Stimulated activated naive B cell treated with anti-CD40 and anti-IgM and Interleukin-4, amounts not matched to agents 10 μg/mL and 1 μg/mL and 100 μg/mL, for 72 hours (primary cell): ENCODE data around the gene TSPAN14.
A peak's percentile ranks its signal among the peaks of the same experiment; 100 is the strongest.

ENCODE experiments used
- ATAC-seq, 2 donors: fragments of 150-1000 bp; cut with Tn5 transposase; replicated peaks; 2 replicates each; pipeline ENCODE4 v1.10.0; 2021; ENCODE audit warnings: moderate library complexity in 1 of 2
- DNase-seq: peaks from one replicate; pipeline ENCODE4 v3.0.0; 2021
- H3K27ac Mint-ChIP-seq: one replicate; pipeline ENCODE4 v1.8.0; 2022; ENCODE audit warnings: mild to moderate bottlenecking, mixed read lengths
- H3K27me3 Mint-ChIP-seq, 2 donors: one replicate each; pipeline ENCODE4 v1.8.0; 2022; ENCODE audit warnings: mixed read lengths in 2 of 2
- H3K36me3 Mint-ChIP-seq, 2 donors: one replicate each; pipeline ENCODE4 v1.8.0; 2022; ENCODE audit warnings: mixed read lengths in 2 of 2, mild to moderate bottlenecking in 1 of 2
- H3K4me1 Mint-ChIP-seq, 2 donors: one replicate each; pipeline ENCODE4 v1.8.0; 2022; ENCODE audit warnings: mixed read lengths in 2 of 2, mild to moderate bottlenecking in 1 of 2
- H3K4me3 Mint-ChIP-seq, 2 donors: one replicate each; pipeline ENCODE4 v1.8.0; 2022; ENCODE audit warnings: mild to moderate bottlenecking in 2 of 2, mixed read lengths in 2 of 2, moderate library complexity in 1 of 2
- H3K9me3 Mint-ChIP-seq, 2 donors: one replicate each; pipeline ENCODE4 v1.8.0; 2022; ENCODE audit warnings: mixed read lengths in 2 of 2, mild to moderate bottlenecking in 1 of 2

TSPAN14 gene

GRCh38 chr10:80487791-80488538 lies 33.9 kb downstream of the TSPAN14 start:
- Mint-ChIP-seq H3K36me3 (peaks cover 19 to 31% of the 10 kb centered on the region in 2 donors), H3K27me3 (no peaks in the 10 kb centered on the region), H3K9me3 (no peaks in the 10 kb centered on the region), H3K4me1 (peaks cover 46 to 55% of the 10 kb centered on the region in 2 donors), H3K27ac (no peak overlapping the region), H3K4me3 (no peak overlapping the region)
- ATAC-seq (peak; percentile 25 to 27), DNase-seq (no peak)

DNA sequence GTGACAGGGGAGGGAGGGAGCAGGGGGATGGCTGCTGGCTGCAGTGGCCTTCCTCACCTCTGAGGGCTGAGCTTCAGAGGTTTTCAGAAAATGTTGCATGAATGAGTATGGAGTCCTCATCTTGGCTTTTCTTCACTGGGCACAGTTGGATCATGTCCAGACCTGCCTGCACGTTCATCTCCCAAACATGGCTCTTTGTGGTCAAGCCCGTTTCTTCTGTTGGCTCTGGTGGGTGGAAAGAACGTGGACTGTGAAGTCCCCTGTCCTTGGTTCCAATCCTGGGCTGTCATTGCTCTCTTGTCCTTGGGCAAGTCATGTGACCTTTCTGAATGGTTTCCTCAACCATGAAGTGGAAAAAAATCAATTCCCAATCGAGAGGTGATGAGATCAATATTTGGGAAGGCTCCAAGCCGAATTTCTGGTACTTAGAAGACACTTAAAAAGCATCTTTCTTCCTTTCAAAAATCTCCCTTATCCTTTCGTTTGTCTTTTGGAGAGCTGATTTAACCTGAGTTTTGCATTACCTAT lies 34.5 kb downstream of the TSPAN14 start:
- Mint-ChIP-seq H3K9me3 (no peaks in the 10 kb centered on the region), H3K4me3 (no peak overlapping the region), H3K27me3 (no peaks in the 10 kb centered on the region), H3K4me1 (peaks cover 50 to 61% of the 10 kb centered on the region in 2 donors), H3K27ac (no peak overlapping the region), H3K36me3 (peaks cover 21 to 34% of the 10 kb centered on the region in 2 donors)
- ATAC-seq (no peak), DNase-seq (no peak)

GRCh38 chr10:80489371-80490112 lies 35.4 kb downstream of the TSPAN14 start:
- Mint-ChIP-seq H3K4me1 (peaks cover 48 to 60% of the 10 kb centered on the region in 2 donors), H3K9me3 (no peaks in the 10 kb centered on the region), H3K4me3 (no peak overlapping the region), H3K27me3 (no peaks in the 10 kb centered on the region), H3K27ac (no peak overlapping the region), H3K36me3 (peaks cover 21 to 40% of the 10 kb centered on the region in 2 donors)
- no peak for DNase-seq
- no peak for ATAC-seq

DNA sequence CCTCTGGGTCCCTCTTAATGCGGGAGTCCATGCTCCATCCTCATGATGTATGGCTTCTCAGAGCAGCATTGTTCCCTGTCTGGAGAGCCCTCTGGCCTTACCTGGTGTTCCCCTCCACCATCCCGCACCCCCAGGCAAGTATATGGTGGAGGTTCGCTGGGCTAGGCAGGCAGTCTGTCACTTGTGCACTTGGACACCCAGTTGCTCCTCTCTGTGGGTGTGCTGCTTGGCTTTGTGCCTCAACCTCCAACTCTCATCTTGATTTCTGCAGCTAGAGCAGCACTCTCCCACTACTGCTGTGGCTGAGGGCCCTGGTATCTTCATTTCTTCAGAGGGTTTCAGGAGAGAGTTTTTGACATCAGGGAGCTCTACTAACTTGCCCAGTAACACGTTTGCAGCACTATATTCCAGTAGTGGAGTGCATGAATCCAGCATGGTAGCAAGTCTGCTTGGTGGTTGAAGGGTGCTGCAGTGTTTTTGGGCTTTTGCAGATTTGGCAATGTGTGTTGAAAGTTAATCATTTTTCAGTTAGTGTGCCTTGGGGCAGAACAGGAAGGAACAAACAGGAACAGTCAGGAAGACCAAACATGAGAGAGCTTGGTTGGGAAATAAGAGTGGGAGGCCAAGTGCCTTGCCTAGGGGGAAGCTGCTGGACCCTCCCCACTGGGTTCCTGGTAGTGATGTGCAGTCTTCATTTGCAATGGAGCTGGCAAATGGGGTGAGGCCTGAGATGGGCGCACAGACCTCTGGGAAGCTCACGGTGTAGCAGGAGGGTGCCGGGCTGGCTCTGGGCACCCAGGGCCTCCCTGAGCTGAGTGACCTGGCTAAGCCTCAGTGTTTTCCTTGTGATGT lies 37.4 kb downstream of the TSPAN14 start:
- Mint-ChIP-seq H3K27ac (no peak overlapping the region), H3K27me3 (no peaks in the 10 kb centered on the region), H3K4me1 (peaks cover 29 to 41% of the 10 kb centered on the region in 2 donors), H3K36me3 (peaks cover 29 to 48% of the 10 kb centered on the region in 2 donors), H3K9me3 (peaks cover 0 to 4% of the 10 kb centered on the region in 2 donors), H3K4me3 (no peak overlapping the region)
- ATAC-seq (no peak), DNase-seq (no peak)

DNA sequence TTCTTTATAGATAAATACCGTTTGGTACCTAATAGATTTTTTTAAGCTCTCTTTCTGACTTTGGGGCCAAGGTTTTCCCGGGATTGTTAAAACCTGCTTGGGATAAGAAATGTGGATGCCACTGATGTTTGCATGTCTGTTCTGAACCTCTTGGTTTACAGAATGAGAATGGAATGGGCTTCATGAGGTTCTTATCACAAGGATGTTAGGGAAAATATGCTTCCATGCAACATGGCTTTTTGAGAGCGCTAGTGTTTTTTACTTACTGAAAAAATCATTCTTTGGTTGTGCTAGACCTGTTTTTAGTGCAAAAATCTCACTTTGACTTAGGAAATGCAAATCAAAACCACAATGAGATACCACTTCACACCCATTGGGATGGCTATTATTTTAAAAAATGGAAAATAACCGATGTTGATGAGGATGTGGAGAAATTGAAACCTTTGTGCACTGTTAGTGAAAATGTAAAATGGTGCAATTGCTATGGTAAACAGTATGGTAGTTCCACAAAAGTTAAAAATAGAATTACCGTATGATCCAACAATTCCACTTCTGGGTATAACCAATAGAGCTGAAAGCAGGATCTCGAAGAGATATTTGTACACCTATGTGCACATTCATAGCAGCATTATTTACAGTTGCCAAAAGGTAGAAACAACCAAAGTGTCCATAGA lies 38.9 kb downstream of the TSPAN14 start:
- Mint-ChIP-seq H3K27ac (no peak overlapping the region), H3K4me3 (no peak overlapping the region), H3K9me3 (peaks cover 0 to 9% of the 10 kb centered on the region in 2 donors), H3K4me1 (peaks cover 23 to 32% of the 10 kb centered on the region in 2 donors), H3K36me3 (peaks cover 34 to 55% of the 10 kb centered on the region in 2 donors), H3K27me3 (no peaks in the 10 kb centered on the region)
- ATAC-seq: peak; percentile 21 to 22
- DNase-seq: no peak

DNA sequence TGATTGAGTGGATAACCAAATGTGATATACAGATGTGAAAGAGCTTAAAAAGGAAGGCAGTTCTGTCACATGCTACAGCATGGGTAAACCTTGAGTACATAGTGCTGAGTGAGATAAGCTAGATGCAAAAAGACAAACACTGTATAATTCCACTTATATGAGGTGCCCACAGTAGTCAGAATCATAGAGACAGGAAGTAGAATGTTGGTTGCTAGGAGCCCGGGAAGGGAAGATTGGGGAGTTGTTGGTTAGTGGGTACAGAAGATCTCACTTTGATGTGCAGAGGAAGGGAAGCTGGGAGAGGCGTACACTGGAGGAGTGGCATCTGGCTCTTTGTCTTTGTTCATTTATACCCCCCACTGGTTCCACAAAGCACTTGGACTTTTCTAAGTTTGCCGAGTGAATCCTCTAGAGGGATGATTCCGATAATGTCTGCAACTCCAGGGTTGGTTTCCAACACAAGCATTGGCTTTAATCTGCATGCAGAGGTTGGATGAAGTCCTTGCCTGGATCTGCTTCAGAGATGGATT lies 39.5 kb downstream of the TSPAN14 start:
- ATAC-seq: peak; percentile 52 to 65

DNA sequence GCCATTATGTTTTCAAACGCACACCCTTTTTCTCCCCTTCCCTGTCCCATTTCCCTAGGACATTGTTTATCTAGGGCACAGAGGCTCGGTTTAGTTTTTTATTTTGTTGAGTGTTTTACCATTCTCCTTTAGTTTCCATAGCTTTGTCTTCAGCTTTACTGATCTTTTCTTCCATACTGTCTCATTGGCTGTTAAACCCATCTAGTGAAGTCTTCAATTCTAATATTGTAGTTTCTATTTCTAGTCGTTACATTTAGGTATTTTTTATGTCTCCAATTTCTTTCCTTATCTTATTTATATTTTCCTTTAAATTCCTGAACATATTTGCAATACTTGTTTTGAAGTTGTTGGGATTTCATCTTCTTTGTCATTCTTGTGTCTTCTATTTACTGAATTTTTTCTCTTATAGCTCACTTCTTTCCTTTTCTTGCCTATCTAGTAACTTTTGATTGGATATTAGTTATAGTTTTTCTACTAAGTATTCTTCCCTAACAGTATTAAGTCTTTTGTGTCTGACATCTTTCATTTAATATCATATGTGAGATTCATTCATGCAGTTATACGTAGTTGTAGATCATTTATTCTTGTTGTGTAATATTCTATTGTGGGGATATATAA lies 42.6 kb downstream of the TSPAN14 start:
- Mint-ChIP-seq H3K4me1 (peaks cover 36 to 53% of the 10 kb centered on the region in 2 donors), H3K4me3 (no peak overlapping the region), H3K9me3 (peaks cover 0 to 9% of the 10 kb centered on the region in 2 donors), H3K36me3 (peaks cover 18 to 35% of the 10 kb centered on the region in 2 donors), H3K27me3 (no peaks in the 10 kb centered on the region), H3K27ac (no peak overlapping the region)
- no peak for ATAC-seq
- no peak for DNase-seq

More for the DNA sequence above, 39.5 kb downstream of the TSPAN14 start:
- Mint-ChIP-seq H3K27me3 (no peaks in the 10 kb centered on the region), H3K4me3 (no peak overlapping the region), H3K4me1 (peaks cover 26 to 36% of the 10 kb centered on the region in 2 donors), H3K27ac (no peak overlapping the region), H3K36me3 (peaks cover 34 to 55% of the 10 kb centered on the region in 2 donors), H3K9me3 (peaks cover 0 to 9% of the 10 kb centered on the region in 2 donors)
- DNase-seq: no peak

- no peak for ATAC-seq
- DNase-seq: no peak
- H3K27me3 Mint-ChIP-seq: no peaks in the 10 kb centered on the region
- peaks cover 43 to 59% of the 10 kb centered on the region in 2 donors for H3K4me1 Mint-ChIP-seq
- H3K9me3 Mint-ChIP-seq: peaks cover 0 to 9% of the 10 kb centered on the region in 2 donors
- peak overlapping the region; percentile 60 for H3K27ac Mint-ChIP-seq
- H3K36me3 Mint-ChIP-seq: peaks cover 17 to 33% of the 10 kb centered on the region in 2 donors
- H3K4me3 Mint-ChIP-seq: no peak overlapping the region
Measured at GRCh38 chr10:80497187-80498077, 43.3 kb downstream of the TSPAN14 start.

DNA sequence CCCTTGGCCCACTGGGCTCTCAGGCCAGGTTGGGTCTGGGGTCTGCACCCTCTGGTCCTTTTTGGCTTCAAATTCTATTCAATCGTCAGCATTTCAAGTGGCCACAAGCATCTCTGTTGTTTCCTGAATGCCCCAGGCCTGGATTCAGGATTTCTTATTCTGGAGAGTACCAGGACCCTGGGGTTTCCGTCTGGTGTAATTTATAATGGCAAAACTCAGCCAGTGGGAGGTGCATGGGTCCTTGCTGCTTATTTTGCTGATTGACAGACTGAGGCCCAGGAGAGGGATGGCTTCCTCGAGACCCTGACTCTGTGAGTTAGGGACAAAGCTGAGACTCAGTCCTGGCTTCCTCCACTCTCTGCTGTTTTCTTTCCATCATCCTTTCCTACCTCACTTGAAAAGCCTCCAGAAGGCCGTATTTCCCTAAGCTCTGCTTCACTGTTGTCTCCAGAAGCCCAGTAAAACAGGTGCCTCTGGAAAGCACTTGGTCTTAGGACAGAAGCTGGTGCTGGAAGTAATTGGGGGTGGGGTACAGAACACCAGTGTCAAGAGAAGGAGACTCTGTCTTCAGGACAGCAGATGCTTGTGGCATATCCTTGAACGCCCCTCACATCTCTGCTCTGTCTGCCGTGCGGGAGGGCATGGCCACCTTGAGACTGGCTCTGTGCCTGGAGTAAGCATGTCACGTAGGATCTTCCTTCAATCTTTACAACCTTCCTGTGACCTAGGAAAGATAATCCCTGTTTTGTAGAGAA lies 44.1 kb downstream of the TSPAN14 start:
- Mint-ChIP-seq H3K27ac (peak overlapping the region; percentile 82), H3K27me3 (no peaks in the 10 kb centered on the region), H3K9me3 (peaks cover 0 to 9% of the 10 kb centered on the region in 2 donors), H3K36me3 (peaks cover 15 to 36% of the 10 kb centered on the region in 2 donors), H3K4me3 (no peak overlapping the region), H3K4me1 (peaks cover 48 to 65% of the 10 kb centered on the region in 2 donors)
- no peak for DNase-seq
- no peak for ATAC-seq

GRCh38 chr10:80498833-80499741 lies 45.0 kb downstream of the TSPAN14 start:
- ATAC-seq: peak; percentile 51 to 65
- Mint-ChIP-seq H3K9me3 (peaks cover 0 to 9% of the 10 kb centered on the region in 2 donors), H3K27me3 (no peaks in the 10 kb centered on the region), H3K4me3 (peak overlapping the region in 1 of 2 donors; percentile 36), H3K27ac (peak overlapping the region; percentile 92), H3K4me1 (peaks cover 52 to 67% of the 10 kb centered on the region in 2 donors), H3K36me3 (peaks cover 13 to 31% of the 10 kb centered on the region in 2 donors)
- no peak for DNase-seq
